CD14-positive monocyte (primary cell): ENCODE results near the gene CCDC13. TPM values are rescaled to one million over a fixed set of nuclear protein-coding genes. Genes with fewer than 3 reads are reported as not detected.
A peak's percentile ranks its signal among the peaks of the same experiment; 100 is the strongest.

Source experiments
- DNase-seq, 3 donors: peaks; one replicate each; pipeline ENCODE4 v3.0.0-alpha.2; 2011 to 2022
- H2AFZ ChIP-seq: 2 replicates; pipeline ENCODE4 v1.6.0; 2012; ENCODE audit warnings: mild to moderate bottlenecking, low read depth, low read length, inconsistent platforms; ENCODE audit not compliant: insufficient read depth, poor library complexity, severe bottlenecking
- H3K27ac ChIP-seq, 2 donors: 1 replicate in 1 of 2; 2 replicates in 1 of 2; pipeline ENCODE4 v1.5.1; 2012 to 2013; ENCODE audit warnings: low read length in 2 of 2, control low read depth in 1 of 2, inconsistent platforms in 1 of 2, low read depth in 1 of 2, mild to moderate bottlenecking in 1 of 2
- H3K27me3 ChIP-seq, 2 donors: one replicate each; pipeline versions ENCODE4 v1.6.0 to v1.6.1; 2011 to 2013; ENCODE audit warnings: low read length in 2 of 2; ENCODE audit not compliant: control insufficient read depth in 2 of 2, insufficient read depth in 2 of 2
- H3K36me3 ChIP-seq, 2 donors: replicated peaks in 1 of 2; 1 replicate in 1 of 2; 2 replicates in 1 of 2; pipeline versions ENCODE4 v1.5.1 to v1.6.1; 2012 to 2013; ENCODE audit warnings: low read length in 2 of 2, control low read depth in 1 of 2, inconsistent platforms in 1 of 2, mild to moderate bottlenecking in 1 of 2; ENCODE audit not compliant: insufficient read depth in 2 of 2, control insufficient read depth in 1 of 2
- H3K4me1 ChIP-seq, 2 donors: 1 replicate in 1 of 2; 2 replicates in 1 of 2; pipeline versions ENCODE4 v1.5.1 to v1.6.1; 2012 to 2013; ENCODE audit warnings: low read length in 2 of 2, control low read depth in 1 of 2, inconsistent platforms in 1 of 2, mild to moderate bottlenecking in 1 of 2, moderate library complexity in 1 of 2; ENCODE audit not compliant: insufficient read depth in 2 of 2, control insufficient read depth in 1 of 2
- H3K4me2 ChIP-seq: replicated peaks from 2 replicates; pipeline ENCODE3; 2012; ENCODE audit warnings: low read length, moderate library complexity, mild to moderate bottlenecking; ENCODE audit not compliant: poor library complexity, severe bottlenecking; ENCODE audit errors: extremely low read depth
- H3K4me3 ChIP-seq, 3 experiments: fragments of 200-600 bp in 1 of 3; sonication (generic) in 1 of 3; replicated peaks in 1 of 3; 1 replicate in 2 of 3; 2 replicates in 1 of 3; pipeline ENCODE4 v1.5.1; 2011 to 2013; ENCODE audit warnings: low read length in 3 of 3, mild to moderate bottlenecking in 3 of 3, control low read depth in 2 of 3, low read depth in 2 of 3, inconsistent platforms in 1 of 3, moderate library complexity in 1 of 3
- H3K79me2 ChIP-seq: 2 replicates; pipeline ENCODE4 v1.6.0; 2012; ENCODE audit warnings: mild to moderate bottlenecking, control low read depth, inconsistent platforms, low read length, moderate library complexity; ENCODE audit not compliant: insufficient read depth
- H3K9ac ChIP-seq: 2 replicates; pipeline ENCODE4 v1.6.0; 2017; ENCODE audit warnings: low read length, mild to moderate bottlenecking; ENCODE audit not compliant: insufficient read depth, poor library complexity, severe bottlenecking
- H3K9me3 ChIP-seq, 2 donors: replicated peaks in 1 of 2; 1 replicate in 1 of 2; 2 replicates in 1 of 2; pipeline versions ENCODE4 v1.5.1 to v1.6.1; 2012 to 2013; ENCODE audit warnings: low read length in 2 of 2, control low read depth in 1 of 2; ENCODE audit not compliant: control insufficient read depth in 1 of 2, insufficient read depth in 1 of 2
- H4K20me1 ChIP-seq: 2 replicates; pipeline ENCODE4 v1.6.0; 2012; ENCODE audit warnings: mild to moderate bottlenecking, low read length, control low read depth, moderate library complexity; ENCODE audit not compliant: insufficient read depth
- H3K27ac Mint-ChIP-seq, 7 donors: one replicate each; pipeline ENCODE4 v1.8.0; 2020; ENCODE audit warnings: mild to moderate bottlenecking in 7 of 7, mixed read lengths in 7 of 7, moderate library complexity in 6 of 7, inconsistent platforms in 2 of 7
- H3K27me3 Mint-ChIP-seq, 3 donors: one replicate each; pipeline ENCODE4 v1.8.0; 2021 to 2022; ENCODE audit warnings: low read depth in 3 of 3, mild to moderate bottlenecking in 3 of 3, mixed read lengths in 3 of 3, moderate library complexity in 3 of 3, inconsistent platforms in 1 of 3
- H3K36me3 Mint-ChIP-seq, 2 donors: one replicate each; pipeline ENCODE4 v1.8.0; 2020; ENCODE audit warnings: mixed read lengths in 2 of 2, inconsistent platforms in 1 of 2, mild to moderate bottlenecking in 1 of 2
- H3K4me1 Mint-ChIP-seq: one replicate; pipeline ENCODE4 v1.8.0; 2020; ENCODE audit warnings: mild to moderate bottlenecking, mixed read lengths
- H3K4me3 Mint-ChIP-seq, 2 donors: one replicate each; pipeline ENCODE4 v1.8.0; 2020; ENCODE audit warnings: mild to moderate bottlenecking in 2 of 2, mixed read lengths in 2 of 2, moderate library complexity in 1 of 2
- H3K9me3 Mint-ChIP-seq, 7 donors: one replicate each; pipeline ENCODE4 v1.8.0; 2020 to 2022; ENCODE audit warnings: mixed read lengths in 7 of 7, mild to moderate bottlenecking in 6 of 7, moderate library complexity in 6 of 7, inconsistent platforms in 2 of 7
- WGBS: methylation state at CpG from one replicate; pipeline ENCODE4 v1.1.5; 2013; ENCODE audit warnings: missing lambda C conversion rate; ENCODE audit not compliant: insufficient coverage; 5-methylcytosine and 5-hydroxymethylcytosine counted together
- intact Hi-C, 2 donors: fragments of 100-400 bp; cut with micrococcal nuclease; formaldehyde crosslinking; loops; one replicate each; pipeline versions ENCODE4 v1.15.0 to v1.15.1; 2023
- polyA plus RNA-seq, 3 donors: library from polyadenylated mRNA; depleted of rRNA in 1 of 3; unstranded in 2 of 3; stranded (reverse) in 1 of 3; fragments of 300-500 nt in 2 of 3; fragments of >200 nt in 1 of 3; fragmentation: Illumina TruSeq in 2 of 3; gene quantifications; 1 replicate in 2 of 3; 2 replicates in 1 of 3; pipeline ENCODE4 v1.2.3, GENCODE V29; 2012 to 2021
- TF ChIP-seq, protein P1 (sequence below): fragments of 200-600 bp; IDR thresholded peaks from one replicate; pipeline ENCODE4 v1.8.0; 2022; ENCODE audit warnings: antibody characterized with exemption, mild to moderate bottlenecking

The CCDC13 gene
- polyA plus RNA-seq, 3 donors = 0.97 to 2.4 (median 1.8) TPM

DNA sequence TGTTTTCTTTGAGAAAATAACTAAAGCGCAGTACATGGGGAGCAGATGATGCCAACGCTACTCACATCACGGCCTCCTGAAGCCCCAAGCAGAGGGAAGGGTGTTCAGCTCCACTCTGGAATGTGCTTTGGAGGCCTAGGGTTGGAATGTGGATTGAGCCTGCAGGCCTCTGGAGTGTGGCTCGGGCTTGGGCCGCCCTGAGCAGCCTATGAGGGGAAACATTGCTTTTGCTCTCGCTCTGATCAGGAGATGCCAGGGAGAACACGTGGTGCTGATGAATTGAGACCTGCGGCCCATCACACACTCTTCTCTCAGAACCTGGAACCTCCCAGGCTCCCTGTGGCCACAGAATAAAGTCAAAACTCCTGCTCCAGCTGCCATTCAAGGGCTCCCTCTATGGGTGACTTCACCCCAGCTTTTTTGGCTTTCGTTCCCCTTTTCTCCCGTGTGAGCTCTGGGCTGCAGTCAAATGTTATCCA is 23.3 kb downstream of the CCDC13 start:
- H4K20me1 ChIP-seq = no peaks in the 10 kb centered on the region
- peaks cover 22 to 32% of the 10 kb centered on the region in 2 donors for H3K4me1 ChIP-seq
- DNase-seq = peak; percentile 41 to 61 (median 54)
- Mint-ChIP-seq H3K36me3 (peaks cover 5 to 11% of the 10 kb centered on the region in 2 donors), H3K9me3 (no peaks in the 10 kb centered on the region), H3K27me3 (peaks cover 0 to 3% (median 2%) of the 10 kb centered on the region in 3 donors), H3K27ac (peak overlapping the region in 4 of 7 donors; percentile 6 to 84 (median 58)), H3K4me3 (no peak overlapping the region), H3K4me1 (peaks cover 34% of the 10 kb centered on the region)
- intact Hi-C loops = loop anchor here in 1 of 2 donors (10.0 kb wide), 1 partner anchor 255 kb away; no protein-coding TSS in a partner anchor
- no peaks in the 10 kb centered on the region for H3K9me3 ChIP-seq
- no peaks in the 10 kb centered on the region for H3K27me3 ChIP-seq
- no peaks in the 10 kb centered on the region for H3K79me2 ChIP-seq
- TF ChIP-seq, protein P1, sequence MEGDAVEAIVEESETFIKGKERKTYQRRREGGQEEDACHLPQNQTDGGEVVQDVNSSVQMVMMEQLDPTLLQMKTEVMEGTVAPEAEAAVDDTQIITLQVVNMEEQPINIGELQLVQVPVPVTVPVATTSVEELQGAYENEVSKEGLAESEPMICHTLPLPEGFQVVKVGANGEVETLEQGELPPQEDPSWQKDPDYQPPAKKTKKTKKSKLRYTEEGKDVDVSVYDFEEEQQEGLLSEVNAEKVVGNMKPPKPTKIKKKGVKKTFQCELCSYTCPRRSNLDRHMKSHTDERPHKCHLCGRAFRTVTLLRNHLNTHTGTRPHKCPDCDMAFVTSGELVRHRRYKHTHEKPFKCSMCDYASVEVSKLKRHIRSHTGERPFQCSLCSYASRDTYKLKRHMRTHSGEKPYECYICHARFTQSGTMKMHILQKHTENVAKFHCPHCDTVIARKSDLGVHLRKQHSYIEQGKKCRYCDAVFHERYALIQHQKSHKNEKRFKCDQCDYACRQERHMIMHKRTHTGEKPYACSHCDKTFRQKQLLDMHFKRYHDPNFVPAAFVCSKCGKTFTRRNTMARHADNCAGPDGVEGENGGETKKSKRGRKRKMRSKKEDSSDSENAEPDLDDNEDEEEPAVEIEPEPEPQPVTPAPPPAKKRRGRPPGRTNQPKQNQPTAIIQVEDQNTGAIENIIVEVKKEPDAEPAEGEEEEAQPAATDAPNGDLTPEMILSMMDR = peak; percentile 80
- H3K4me2 ChIP-seq = no peak overlapping the region
- H3K36me3 ChIP-seq = no peaks in the 10 kb centered on the region
- peak overlapping the region; percentile 61 for H2AFZ ChIP-seq
- H3K9ac ChIP-seq = no peak overlapping the region
- no peak overlapping the region for H3K4me3 ChIP-seq
- WGBS = 65% methylated on average over 9 of the region's 10 CpGs
- H3K27ac ChIP-seq = no peak overlapping the region

DNA sequence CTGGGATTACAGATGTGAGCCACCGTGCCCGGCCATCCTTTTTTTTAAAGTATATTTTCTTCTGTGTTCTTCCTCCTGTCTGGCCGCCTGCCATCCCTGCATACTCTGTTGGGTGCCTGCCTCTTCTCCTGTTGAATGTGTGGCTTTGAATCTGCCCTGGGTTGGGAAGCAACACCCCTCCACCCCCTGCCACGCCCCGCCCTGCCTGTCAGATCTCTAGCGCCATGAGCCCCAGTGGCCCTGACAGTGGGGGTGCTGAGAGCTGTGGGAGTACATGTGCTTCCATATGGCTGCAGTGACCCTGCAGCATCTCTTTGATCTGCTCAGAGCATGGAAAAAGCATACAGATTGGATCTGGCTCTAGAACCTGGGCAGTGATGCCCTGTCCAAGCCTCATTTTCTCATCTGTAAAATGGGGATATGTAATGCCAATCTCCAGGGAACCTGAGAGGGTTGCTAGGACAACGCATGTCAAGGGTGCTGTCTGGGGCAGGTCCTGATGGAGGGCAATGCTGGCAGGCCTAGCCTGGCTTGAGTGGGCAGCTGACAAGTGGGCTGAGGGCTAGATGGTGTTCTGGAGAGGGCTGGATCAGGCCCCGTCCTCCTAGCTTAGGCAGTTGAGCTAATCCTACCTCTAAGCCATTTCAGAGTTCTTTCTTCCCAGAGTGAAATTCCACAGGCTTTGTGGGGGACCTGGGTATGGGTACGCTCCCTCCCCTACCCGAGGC is 23.9 kb downstream of the CCDC13 start:
- Histone ChIP-seq H3K9ac (no peak overlapping the region), H3K9me3 (no peaks in the 10 kb centered on the region), H2AFZ (no peak overlapping the region), H3K27ac (peak overlapping the region in 1 of 2 donors; percentile 27), H3K4me3 (no peak overlapping the region), H3K27me3 (no peaks in the 10 kb centered on the region), H3K79me2 (no peaks in the 10 kb centered on the region), H3K4me2 (no peak overlapping the region), H4K20me1 (no peaks in the 10 kb centered on the region), H3K4me1 (peaks cover 22 to 32% of the 10 kb centered on the region in 2 donors), H3K36me3 (no peaks in the 10 kb centered on the region)
- WGBS = 100% methylated on average over 1 of the region's 10 CpGs
- Mint-ChIP-seq H3K4me1 (peaks cover 36% of the 10 kb centered on the region), H3K36me3 (peaks cover 5 to 11% of the 10 kb centered on the region in 2 donors), H3K27me3 (peaks cover 0 to 4% (median 2%) of the 10 kb centered on the region in 3 donors), H3K27ac (peak overlapping the region in 2 of 7 donors; percentile 32 to 68), H3K4me3 (no peak overlapping the region), H3K9me3 (no peaks in the 10 kb centered on the region)
- intact Hi-C loops = loop anchor here in 1 of 2 donors (10.0 kb wide), 1 partner anchor 254 kb away; no protein-coding TSS in a partner anchor
- DNase-seq = no peak
- TF ChIP-seq, protein P1 = no peak
